Midbrain (tissue), 1 donor: ENCODE measurements around the gene LURAP1L.

Source experiments
- DNase-seq: peaks from one replicate; lab custom pipeline; 2025; lab: John Stamatoyannopoulos, UW

LURAP1L gene

GRCh38 chr9:12812710-12813109 is 37.9 kb downstream of the LURAP1L start:
- no peak for DNase-seq

- DNase-seq: no peak
Observed at GRCh38 chr9:12813533-12813932, 38.7 kb downstream of the LURAP1L start.

- DNase-seq: no peak
Observed at GRCh38 chr9:12813960-12814876, 39.4 kb downstream of the LURAP1L start.

- DNase-seq: no peak
Observed at GRCh38 chr9:12814877-12815237, 40.0 kb downstream of the LURAP1L start.

GRCh38 chr9:12815888-12816287 is 41.1 kb downstream of the LURAP1L start:
- DNase-seq: no peak

- DNase-seq: no peak
Observed at GRCh38 chr9:12816656-12817101, 41.9 kb downstream of the LURAP1L start.

- DNase-seq: no peak
Observed at GRCh38 chr9:12817702-12818101, 42.9 kb downstream of the LURAP1L start.

- DNase-seq: no peak
Observed at GRCh38 chr9:12818431-12819000, 43.7 kb downstream of the LURAP1L start.

- DNase-seq: no peak
Observed at GRCh38 chr9:12819436-12820185, 44.8 kb downstream of the LURAP1L start.

- no peak for DNase-seq
Observed at GRCh38 chr9:12822111-12822510, 47.3 kb downstream of the LURAP1L start.

GRCh38 chr9:12826924-12827565 is 52.2 kb downstream of the LURAP1L start:
- no peak for DNase-seq

- no peak for DNase-seq
Observed at GRCh38 chr9:12833701-12834100, 58.9 kb downstream of the LURAP1L start.

- DNase-seq: no peak
Observed at GRCh38 chr9:12838546-12838945, 63.7 kb downstream of the LURAP1L start.

- no peak for DNase-seq
Observed at GRCh38 chr9:12843735-12844134, 68.9 kb downstream of the LURAP1L start.

GRCh38 chr9:12846035-12846434 is 71.2 kb downstream of the LURAP1L start:
- DNase-seq: no peak

GRCh38 chr9:12847561-12847960 is 72.7 kb downstream of the LURAP1L start:
- DNase-seq: no peak

GRCh38 chr9:12849486-12850003 is 74.7 kb downstream of the LURAP1L start:
- DNase-seq: no peak

- no peak for DNase-seq
Observed at GRCh38 chr9:12851341-12852090, 76.7 kb downstream of the LURAP1L start.

- DNase-seq: no peak
Observed at GRCh38 chr9:12853051-12853450, 78.2 kb downstream of the LURAP1L start.

- DNase-seq: no peak
Observed at GRCh38 chr9:12854221-12854620, 79.4 kb downstream of the LURAP1L start.

- DNase-seq: no peak
Observed at GRCh38 chr9:12855066-12855465, 80.2 kb downstream of the LURAP1L start.
